Stimulated activated CD4-positive, alpha-beta T cell treated with anti-CD3 and anti-CD28 coated beads, Interleukin-15, amount 100 ng/mL, for 24 hours (primary cell): Measurements from ENCODE around the gene ZNF578.
"Not testable (repeated sequence)": the region's sequence is repeated elsewhere in the genome, so short reads cannot be mapped to it uniquely, and the experiment has no call there.

ENCODE experiments used
- DNase-seq: peaks from one replicate; pipeline ENCODE4 v3.0.0-alpha.2; 2020

The ZNF578 gene

DNA sequence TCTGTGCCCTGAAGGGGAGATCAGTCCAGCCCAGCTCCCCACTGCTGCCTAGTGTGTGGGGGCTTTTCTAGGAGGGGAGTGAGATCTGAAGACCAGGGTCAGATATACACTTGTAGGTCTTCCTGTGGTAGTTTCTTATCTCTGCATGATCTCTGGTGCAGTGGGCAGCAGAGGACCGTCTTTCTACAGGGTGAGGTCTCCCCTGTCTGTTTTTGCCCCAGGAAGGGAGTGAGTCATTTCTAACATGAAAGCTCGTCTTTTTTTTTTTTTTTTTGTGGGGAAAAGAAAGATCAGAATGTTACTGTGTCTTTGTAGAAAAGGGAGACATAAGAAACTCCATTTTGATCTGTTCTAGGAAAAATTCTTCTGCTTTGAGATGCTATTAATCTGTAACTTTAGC is 65.3 kb downstream of the ZNF578 start:
- DNase-seq: no peak

DNA sequence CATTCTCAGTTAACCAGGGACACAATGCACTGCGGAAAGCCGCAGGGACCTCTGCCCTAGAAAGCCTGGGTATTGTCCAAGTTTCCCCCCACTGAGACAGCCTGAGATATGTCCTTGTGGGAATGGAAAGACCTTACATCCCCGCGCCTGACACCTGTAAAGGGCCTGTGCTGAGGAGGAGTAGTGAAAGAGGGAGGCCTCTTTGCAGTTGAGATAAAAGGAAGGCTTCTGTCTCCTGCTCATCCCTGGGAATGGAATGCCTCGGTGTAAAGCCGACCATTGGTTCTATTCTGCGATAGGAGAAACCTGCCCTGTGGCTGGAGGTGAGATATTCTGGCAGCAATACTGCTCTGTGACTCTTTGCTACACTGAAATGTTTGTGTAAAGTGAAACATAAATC is 65.8 kb downstream of the ZNF578 start:
- not testable (repeated sequence) for DNase-seq

DNA sequence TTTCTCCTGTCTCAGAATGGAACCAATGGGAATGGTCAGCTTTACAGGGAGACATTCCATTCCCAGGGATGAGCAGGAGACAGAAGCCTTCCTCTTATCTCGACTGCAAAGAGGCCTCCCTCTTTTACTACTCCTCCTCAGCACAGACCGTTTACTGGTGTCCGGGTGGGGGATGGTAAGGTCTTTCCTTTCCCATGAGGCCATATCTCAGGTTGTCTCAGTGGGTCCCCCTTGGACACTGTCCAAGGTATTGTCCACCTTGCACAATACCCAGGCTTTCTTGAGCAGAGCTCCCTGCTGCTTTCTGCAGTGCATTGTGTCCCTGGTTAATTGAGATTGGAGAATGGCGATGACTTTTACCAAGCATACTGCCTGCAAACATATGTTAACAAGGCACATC is 66.7 kb downstream of the ZNF578 start:
- no peak for DNase-seq

DNA sequence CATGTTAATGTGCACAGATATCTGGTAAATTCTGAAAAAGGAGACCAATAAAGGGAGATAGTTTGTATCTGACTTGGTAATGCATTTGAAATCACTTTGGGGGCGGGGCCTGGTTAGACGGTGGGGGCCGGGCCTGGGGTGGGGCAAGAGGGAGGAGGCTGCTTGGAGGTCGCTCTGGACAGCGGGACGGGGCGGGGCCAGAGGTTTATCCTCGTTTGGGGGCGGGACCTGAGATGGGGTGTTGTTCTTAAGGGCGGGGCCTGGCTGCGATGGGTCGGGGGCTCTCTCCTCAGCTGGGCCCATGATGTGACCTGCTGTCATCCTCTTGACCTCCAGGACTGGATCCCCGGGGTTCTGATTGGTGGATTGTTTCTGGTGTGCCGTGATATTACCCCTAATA is 69.2 kb downstream of the ZNF578 start:
- no peak for DNase-seq

DNA sequence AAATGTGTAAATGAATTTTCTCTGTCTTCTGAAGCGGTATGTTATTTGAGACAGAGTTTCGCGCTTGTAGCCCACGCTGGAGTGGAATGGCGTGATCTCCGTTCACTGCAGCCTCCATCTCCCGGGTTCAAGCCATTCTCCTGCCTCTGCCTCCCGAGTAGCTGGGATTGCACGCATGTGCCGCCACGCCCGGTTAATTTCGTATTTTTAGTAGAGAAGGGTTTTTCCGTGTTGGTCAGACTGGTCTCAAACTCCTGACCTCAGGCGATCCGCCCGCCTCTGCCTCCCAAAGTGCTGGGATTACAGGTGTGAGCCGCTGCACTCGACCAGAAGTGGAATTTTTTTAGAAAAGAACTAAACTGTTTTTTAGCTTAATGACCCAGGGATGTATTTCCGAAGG is 70.7 kb downstream of the ZNF578 start:
- DNase-seq: no peak

DNA sequence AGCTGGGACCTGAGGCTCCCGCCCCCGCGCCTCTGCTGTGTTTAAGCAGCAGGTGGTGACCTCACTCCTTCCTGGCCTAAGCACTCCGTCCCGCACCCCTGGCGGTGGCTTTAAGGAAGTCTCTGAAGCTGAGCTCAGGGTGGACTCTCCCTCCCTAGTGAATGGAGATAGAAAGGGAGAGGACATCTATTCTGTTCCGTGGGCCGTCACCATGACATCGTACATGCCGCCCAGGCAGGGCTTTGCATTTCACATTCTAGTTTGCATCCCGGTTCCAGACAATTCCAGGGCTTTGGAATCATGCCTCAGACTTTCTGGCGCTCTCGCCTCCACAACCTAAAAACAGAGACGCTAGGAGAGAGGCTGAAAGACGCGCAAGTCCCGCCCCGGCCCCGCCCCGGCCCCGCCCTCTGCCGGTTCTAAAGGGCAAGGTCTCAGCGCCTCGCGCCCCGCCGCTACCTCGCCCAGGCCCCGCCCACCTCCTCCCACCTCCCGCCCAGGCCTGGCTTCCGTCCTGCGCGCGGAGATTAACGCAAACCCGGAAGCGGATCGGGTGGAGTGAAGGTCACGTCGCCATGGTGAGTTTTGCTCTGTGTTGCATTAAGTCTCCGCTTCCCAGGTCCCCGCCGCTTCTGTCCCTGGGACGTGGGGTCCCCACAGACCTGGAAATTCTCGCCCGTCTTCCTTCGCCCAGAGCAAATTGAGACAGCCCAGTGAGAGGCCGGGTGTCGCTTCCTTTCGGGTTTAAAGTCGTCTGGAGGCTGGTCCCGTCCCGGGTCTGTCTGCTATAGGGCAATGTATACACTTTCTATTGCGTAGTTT is 74.0 kb downstream of the ZNF578 start, which contains the start of gene ZNF808:
ZNF808 (plus strand) TSS at position 535 of the 822 bp plus-strand sequence. CDS start 15,617 bp downstream, outside the sequence.
- DNase-seq: peak; percentile 97

DNA sequence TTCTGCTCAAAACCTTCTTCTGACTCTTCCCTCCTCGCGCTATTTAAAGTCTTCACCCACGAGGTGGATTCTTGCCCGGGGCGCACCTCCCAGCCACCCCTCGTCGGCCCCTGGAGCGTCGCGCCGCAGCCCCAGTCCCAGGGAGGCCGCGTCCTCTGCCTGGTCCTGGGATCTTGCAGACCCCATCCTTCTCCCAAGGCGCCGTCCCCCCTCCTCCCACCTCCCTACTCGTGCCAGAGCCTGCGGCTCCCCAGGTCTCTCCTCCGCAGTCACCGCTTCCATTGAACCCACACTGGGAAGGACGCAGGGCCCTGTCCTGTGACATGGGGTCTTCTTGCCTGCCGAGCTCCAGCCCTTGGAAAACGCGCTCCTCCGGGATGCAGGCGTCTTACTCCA is 74.6 kb downstream of the ZNF578 start:
- DNase-seq: peak; percentile 8

DNA sequence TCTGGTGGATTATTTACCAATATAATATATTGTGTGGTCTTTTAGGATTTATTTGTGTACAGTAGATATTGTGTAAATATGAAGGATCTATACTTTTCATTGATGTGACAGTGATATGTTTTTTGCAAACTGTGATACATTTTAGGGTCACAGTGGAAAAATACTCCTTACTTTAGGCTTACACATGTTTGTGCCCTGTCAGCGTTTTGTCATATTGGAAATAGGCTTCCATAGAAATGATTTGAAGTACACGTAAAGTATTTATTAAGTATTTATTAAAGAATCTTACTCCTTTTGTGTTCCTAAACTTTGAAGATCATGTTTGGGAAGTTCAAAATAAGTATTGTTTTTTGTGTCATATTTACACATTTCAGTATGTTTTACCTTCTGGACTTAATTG is 79.1 kb downstream of the ZNF578 start:
- no peak for DNase-seq

DNA sequence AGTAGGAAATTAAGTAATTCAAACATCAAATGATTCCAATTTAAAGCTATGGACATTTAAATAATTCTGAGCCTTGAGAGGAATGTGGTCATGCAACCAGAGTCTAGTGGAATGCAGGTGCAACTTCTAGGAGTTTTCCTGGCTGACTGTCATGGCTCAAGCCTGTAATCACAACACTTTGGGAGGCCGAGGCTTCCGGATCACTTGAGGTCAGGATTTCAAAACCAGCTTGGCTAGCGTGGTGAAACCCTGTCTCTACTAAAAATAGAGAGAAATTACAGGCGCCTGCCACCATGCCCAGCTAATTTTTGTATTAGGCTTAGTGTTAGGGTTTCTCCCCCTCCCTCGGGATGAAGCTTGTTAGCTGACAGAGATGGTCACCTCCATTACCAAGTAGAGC is 80.5 kb downstream of the ZNF578 start:
- DNase-seq: no peak

DNA sequence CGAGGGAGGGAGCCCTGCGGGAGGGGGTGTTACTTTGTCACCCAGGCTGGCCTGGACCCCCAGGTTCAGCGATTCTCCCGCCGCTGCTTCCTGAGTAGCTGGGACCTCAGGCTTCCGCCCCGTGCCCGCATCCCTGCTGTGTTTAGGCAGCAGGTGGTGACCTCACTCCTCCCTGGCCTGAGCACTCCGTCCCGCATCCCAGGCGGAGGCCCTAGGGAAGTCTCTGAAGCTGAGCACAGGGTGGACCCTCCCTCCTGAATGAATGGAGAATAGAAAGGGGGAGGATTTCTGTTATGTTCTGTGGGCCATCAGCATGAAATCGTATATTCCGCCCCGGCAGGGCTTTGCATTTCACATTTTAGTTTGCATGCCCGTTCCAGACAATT is 82.0 kb downstream of the ZNF578 start:
- peak; percentile 14 for DNase-seq

DNA sequence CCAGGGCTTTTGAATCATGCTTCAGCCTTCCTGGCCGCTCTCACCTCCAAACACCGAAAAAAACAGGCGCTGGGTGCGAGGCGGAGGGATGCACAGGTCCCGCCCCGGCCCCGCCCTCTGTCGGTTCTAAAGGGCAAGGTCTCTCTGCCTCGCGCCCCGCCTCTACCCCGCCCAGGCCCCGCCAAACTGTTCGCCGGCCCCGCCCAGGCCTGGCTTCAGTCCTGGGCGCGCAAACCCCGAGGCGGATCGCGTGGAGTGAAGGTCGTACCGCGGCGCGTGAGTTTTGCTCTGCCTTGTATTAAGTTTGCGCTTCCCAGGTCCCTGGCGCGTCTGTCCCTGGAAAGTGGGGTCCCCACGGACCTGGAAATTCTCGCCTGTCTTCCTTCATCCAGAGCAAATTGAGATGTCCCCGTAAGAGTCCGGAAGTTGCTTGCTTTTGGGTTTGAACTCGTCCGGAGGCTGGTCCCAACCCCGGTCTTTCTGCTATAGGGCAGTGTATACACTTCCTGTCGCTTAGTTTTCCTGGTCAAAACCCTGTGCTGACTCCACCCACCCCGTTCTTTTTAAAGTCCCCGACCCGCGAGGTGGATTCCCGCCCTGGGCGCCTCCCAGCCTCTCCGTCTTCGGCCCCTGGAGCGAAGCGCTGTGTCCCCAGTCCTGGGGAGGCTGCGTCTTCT is 82.6 kb downstream of the ZNF578 start:
- DNase-seq: peak; percentile 96

DNA sequence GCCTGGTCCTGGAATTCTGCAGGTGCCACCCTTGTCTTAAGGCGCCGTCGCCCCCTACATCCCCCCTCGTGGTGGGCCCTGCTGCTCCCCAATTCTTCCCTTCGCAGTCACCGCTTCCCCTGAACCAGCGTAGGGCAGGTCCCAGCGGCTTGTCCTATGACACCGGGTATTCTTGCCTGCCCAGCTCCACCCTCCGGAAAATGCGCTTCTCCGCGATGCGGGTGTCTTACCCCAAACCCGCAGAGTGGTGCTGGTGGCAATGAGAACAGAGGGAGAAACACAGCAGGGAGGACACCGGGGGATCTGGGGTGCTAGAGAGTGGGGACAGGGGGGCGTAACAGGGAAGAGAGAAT is 83.1 kb downstream of the ZNF578 start:
- peak; percentile 55 for DNase-seq

DNA sequence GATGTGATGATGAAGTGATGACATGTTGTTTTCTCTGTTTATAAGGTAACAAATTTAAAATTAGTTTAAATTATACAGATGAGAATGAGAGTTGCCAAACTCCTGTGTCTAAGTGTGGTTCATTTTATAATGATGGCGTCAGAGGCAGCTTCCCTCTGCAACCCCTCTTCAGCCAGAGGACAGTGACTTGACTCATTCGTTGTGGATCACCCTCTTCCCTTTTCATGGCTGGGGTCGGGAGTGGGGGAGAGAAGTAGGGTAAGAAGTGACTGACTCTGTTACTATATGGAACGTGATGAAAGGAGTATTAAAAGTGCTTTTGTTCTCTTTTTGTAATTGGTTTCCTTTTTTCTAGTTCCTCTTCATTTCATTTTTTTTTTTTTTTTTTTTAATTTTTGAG is 85.5 kb downstream of the ZNF578 start:
- DNase-seq: not testable (repeated sequence)

DNA sequence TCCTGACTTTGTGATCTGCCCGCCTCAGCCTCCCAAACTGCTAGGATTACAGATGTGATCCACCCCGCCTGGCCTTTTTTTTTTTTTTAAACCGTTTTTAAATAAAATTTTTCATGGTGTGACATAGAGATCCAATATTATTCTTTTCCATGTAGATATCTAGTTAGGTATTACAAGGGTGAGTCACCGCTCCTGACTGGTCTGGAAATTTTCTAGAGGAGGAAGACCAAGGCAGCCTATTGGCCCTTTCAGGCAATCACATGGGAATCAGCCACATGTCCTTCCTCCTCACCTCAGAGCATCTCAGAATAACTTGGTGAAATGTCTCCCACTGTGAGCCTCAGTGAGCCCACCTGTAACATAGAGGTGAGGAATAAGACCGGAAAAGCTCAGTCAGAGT is 87.8 kb downstream of the ZNF578 start:
- DNase-seq: not testable (repeated sequence)

DNA sequence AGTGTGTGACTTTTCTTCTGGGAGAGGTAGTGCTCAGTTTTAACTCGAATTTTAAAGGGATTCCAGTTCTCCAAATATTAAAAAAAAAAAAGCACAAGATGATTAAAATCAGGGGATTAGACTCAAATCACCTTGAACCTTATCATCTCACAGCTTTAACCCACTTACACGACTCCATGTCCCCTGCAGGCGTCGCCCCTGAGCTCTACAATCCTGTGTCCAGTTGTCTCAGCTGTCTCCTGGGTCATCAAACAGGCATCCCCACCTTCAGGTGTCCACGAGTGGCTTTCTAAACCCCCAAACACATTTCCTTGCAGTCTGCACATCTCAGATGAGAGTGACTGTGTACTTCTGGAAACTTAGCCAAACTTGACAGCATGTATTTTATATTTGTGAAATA is 88.3 kb downstream of the ZNF578 start:
- DNase-seq: no peak

DNA sequence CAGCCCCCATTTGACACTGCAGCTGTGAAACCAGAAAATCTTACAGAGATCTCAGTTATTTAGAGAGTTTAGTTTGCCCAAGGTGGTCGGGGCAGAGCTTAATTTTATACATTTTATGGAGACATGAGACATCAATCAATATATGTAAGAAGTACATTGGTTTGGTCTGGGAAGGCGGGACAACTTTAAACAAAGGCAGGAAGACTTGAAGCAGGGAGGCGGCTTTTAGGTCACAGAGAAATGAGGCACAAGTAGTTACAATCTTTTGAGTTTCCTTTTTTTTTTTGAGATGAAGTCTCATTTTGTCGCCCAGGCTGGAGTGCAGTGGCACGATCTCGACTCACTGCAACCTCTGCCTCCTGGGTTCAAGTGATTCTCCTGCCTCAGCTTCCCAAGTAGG is 89.2 kb downstream of the ZNF578 start:
- not testable (repeated sequence) for DNase-seq

DNA sequence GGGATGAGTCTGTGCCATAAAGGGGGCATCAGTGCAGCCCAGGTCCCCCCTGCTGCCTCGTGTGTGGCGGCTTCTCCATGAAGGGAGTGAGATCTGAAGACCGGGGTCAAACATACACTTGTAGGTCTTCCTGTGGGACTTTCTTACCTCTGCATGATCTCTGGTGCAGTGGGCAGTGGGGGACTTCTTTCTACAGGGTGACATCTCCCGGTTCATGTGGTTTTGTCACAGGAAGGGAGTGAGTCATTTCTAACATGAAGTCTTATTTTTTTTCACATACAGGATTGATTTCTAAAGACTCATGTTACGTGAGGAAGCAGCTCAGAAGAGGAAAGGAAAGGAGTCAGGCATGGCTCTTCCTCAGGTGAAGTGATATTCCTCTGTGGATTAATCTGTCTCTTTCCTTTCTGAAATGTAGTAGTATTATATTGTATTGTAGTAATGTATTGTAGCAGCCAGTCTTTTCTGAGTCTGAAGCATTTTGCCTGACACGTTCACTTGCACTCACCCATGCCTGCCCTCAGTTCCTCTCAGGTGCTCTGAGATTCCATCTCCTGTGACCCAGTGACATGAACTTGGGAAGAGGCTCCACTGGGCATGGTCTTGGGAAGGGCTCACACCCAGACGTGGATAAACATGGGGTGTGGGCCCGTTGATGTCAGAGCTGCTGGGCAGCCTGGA is 89.8 kb downstream of the ZNF578 start:
- peak; percentile 33 for DNase-seq

DNA sequence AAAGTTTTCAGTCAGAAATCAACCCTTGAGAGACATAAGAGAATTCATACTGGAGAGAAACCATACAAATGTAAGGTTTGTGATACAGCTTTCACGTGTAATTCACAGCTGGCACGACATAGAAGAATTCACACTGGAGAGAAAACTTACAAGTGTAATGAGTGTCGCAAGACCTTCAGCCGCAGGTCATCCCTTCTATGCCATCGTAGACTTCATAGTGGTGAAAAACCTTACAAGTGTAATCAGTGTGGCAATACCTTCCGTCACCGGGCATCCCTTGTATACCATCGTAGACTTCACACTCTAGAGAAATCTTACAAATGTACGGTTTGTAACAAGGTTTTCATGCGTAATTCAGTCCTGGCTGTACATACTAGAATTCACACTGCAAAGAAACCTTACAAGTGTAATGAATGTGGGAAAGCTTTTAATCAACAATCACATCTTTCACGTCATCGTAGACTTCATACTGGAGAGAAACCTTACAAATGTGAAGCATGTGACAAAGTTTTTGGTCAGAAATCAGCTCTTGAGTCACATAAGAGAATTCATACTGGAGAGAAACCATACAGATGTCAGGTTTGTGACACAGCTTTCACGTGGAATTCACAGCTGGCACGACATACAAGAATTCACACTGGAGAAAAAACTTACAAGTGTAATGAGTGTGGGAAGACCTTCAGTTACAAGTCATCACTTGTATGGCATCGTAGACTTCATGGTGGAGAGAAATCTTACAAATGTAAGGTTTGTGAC is 101.0 kb downstream of the ZNF578 start:
- DNase-seq: no peak

DNA sequence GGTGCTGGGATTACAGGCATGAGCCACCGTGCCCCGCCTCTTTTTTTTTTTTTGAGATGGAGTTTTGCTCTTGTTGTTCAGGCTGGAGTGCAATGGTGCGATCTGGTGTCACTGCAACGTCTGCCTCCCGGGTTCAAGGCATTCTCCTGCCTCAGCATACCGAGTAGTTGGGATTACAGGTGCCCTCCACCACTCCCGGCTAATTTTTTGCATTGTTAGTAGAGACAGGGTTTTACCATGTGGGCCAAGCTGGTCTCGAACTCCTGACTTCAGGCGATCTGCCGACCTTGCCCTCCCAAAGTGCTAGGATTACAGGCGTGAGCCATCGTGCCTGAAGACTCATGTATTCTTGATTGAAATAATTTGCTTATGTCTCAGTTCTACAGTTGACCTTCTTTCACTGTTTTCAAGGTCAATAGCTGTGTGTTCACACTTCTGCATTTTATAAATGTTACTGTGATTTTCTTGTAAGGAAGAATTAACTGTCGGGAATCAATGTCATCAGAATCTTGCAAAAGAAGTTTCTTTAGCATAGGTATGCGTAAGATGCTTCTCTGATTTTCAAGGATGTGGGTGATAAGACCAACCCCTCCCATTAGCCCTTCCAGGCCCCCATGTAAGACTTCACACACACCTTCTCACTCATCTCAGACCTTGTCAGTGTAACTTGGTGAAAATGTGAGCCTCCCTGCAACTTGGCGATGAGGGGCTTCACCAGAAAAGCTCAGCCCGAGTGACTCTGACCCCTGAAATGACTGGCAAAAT is 104.1 kb downstream of the ZNF578 start:
- DNase-seq: no peak

DNA sequence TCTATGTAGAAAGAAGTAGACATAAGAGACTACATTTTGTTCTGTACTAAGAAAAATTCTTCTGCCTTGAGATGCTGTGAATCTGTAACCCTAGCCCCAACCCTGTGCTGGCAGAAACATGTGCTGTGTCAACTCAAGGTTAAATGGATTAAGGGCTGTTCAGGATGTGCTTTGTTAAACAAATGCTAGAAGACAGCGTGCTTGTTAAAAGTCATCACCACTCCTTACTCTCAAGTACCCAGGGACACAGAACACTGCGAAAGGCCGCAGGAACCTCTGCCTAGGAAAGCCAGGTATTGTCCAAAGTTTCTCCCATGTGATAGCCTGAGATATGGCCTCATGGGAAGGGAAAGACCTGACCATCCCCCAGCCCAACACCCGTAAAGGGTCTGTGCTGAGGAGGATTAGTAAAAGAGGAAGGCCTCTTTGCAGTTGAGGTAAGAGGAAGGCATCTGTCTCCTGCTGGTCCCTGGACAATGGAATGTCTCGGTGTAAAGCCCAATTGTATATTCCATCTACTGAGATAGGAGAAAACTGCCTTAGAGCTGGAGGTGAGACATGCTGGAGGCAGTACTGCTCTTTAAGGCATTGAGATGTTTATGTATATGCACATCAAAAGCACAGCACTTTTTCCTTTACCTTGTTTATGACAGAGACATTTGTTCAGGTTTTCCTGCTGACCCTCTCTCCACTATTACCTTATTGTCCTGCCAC is 105.5 kb downstream of the ZNF578 start:
- not testable (repeated sequence) for DNase-seq

DNA sequence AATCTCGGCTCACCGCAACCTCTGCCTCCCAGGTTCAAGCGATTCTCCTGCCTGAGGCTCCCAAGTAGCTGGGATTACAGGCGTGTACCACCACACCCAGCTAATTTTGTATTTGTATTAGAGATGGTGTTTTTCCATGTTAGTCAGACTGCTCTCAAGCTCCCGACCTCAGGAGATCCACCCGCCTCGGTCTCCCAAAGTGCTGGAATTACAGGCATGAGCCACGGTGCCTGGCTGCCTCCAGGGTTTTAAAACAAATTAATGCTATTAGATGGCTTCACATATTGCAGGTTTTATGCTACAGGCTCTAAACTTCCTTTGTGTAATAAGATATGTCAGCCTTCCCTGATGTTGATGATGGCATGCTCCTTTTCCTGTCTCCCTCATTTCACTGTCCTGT is 108.3 kb downstream of the ZNF578 start:
- DNase-seq: not testable (repeated sequence)
